ENCODE data around the gene TRAPPC6A.

TRAPPC6A gene

GRCh38 chr19:45160870-45161737 is 16.9 kb downstream of the TRAPPC6A start, which contains the start of gene NKPD1:
TSS of gene NKPD1 (minus strand) at chr19:45160982. CDS start at chr19:45160150, 832 bp downstream.
- H3K4me1 ChIP-seq (ENCODE audit: control insufficient read depth, low read depth, low read length) = no peaks in the 10 kb centered on the region
- H3K27me3 ChIP-seq (ENCODE audit: control insufficient read depth, insufficient read depth, low read length) = peaks cover 10% of the 10 kb centered on the region
- H3K27ac ChIP-seq (ENCODE audit: low read length) = no peak within 1 kb of the TSS
- H3K4me3 ChIP-seq (ENCODE audit: low read length) = no peak within 1 kb of the TSS
- no peak within 1 kb of the TSS for H3K9ac ChIP-seq (ENCODE audit: low read length)
- no peaks in the 10 kb centered on the region for H3K36me3 ChIP-seq (ENCODE audit: control insufficient read depth, low read depth, low read length)
- H3K9me3 ChIP-seq (ENCODE audit: control insufficient read depth, low read depth, low read length) = no peaks in the 10 kb centered on the region

GRCh38 chr19:45159971-45160324 is 18.1 kb downstream of the TRAPPC6A start:
- Histone ChIP-seq H3K36me3 (ENCODE audit: control insufficient read depth, low read depth, low read length) (no peaks in the 10 kb centered on the region), H3K9me3 (ENCODE audit: control insufficient read depth, low read depth, low read length) (no peaks in the 10 kb centered on the region), H3K27me3 (ENCODE audit: control insufficient read depth, insufficient read depth, low read length) (peaks cover 20% of the 10 kb centered on the region), H3K4me3 (ENCODE audit: low read length) (no peak overlapping the region), H3K27ac (ENCODE audit: low read length) (no peak overlapping the region), H3K9ac (ENCODE audit: low read length) (no peak overlapping the region), H3K4me1 (ENCODE audit: control insufficient read depth, low read depth, low read length) (no peaks in the 10 kb centered on the region)

GRCh38 chr19:45159210-45159970 is 18.6 kb downstream of the TRAPPC6A start:
- Histone ChIP-seq H3K9ac (ENCODE audit: low read length) (no peak overlapping the region), H3K4me1 (ENCODE audit: control insufficient read depth, low read depth, low read length) (no peaks in the 10 kb centered on the region), H3K4me3 (ENCODE audit: low read length) (no peak overlapping the region), H3K36me3 (ENCODE audit: control insufficient read depth, low read depth, low read length) (no peaks in the 10 kb centered on the region), H3K9me3 (ENCODE audit: control insufficient read depth, low read depth, low read length) (no peaks in the 10 kb centered on the region), H3K27me3 (ENCODE audit: control insufficient read depth, insufficient read depth, low read length) (peaks cover 26% of the 10 kb centered on the region), H3K27ac (ENCODE audit: low read length) (no peak overlapping the region)

- Histone ChIP-seq H3K27me3 (ENCODE audit: control insufficient read depth, insufficient read depth, low read length) (peaks cover 33% of the 10 kb centered on the region), H3K4me3 (ENCODE audit: low read length) (no peak overlapping the region), H3K4me1 (ENCODE audit: control insufficient read depth, low read depth, low read length) (peaks cover 4% of the 10 kb centered on the region), H3K9ac (ENCODE audit: low read length) (no peak overlapping the region), H3K36me3 (ENCODE audit: control insufficient read depth, low read depth, low read length) (no peaks in the 10 kb centered on the region), H3K27ac (ENCODE audit: low read length) (no peak overlapping the region), H3K9me3 (ENCODE audit: control insufficient read depth, low read depth, low read length) (no peaks in the 10 kb centered on the region)
Observed at GRCh38 chr19:45158503-45159209, 19.4 kb downstream of the TRAPPC6A start.

- Histone ChIP-seq H3K4me3 (ENCODE audit: low read length) (no peak overlapping the region), H3K4me1 (ENCODE audit: control insufficient read depth, low read depth, low read length) (peaks cover 4% of the 10 kb centered on the region), H3K9me3 (ENCODE audit: control insufficient read depth, low read depth, low read length) (no peaks in the 10 kb centered on the region), H3K36me3 (ENCODE audit: control insufficient read depth, low read depth, low read length) (no peaks in the 10 kb centered on the region), H3K9ac (ENCODE audit: low read length) (no peak overlapping the region), H3K27ac (ENCODE audit: low read length) (no peak overlapping the region), H3K27me3 (ENCODE audit: control insufficient read depth, insufficient read depth, low read length) (peaks cover 46% of the 10 kb centered on the region)
Observed at GRCh38 chr19:45156751-45157150, 21.3 kb downstream of the TRAPPC6A start.

- Histone ChIP-seq H3K4me3 (ENCODE audit: low read length) (no peak overlapping the region), H3K36me3 (ENCODE audit: control insufficient read depth, low read depth, low read length) (no peaks in the 10 kb centered on the region), H3K27ac (ENCODE audit: low read length) (no peak overlapping the region), H3K4me1 (ENCODE audit: control insufficient read depth, low read depth, low read length) (peaks cover 4% of the 10 kb centered on the region), H3K27me3 (ENCODE audit: control insufficient read depth, insufficient read depth, low read length) (peaks cover 43% of the 10 kb centered on the region), H3K9ac (ENCODE audit: low read length) (no peak overlapping the region), H3K9me3 (ENCODE audit: control insufficient read depth, low read depth, low read length) (no peaks in the 10 kb centered on the region)
Observed at GRCh38 chr19:45156011-45156630, 21.9 kb downstream of the TRAPPC6A start.

GRCh38 chr19:45154064-45154827 is 23.8 kb downstream of the TRAPPC6A start:
- no peak overlapping the region for H3K9ac ChIP-seq (ENCODE audit: low read length)
- H3K9me3 ChIP-seq (ENCODE audit: control insufficient read depth, low read depth, low read length) = no peaks in the 10 kb centered on the region
- H3K36me3 ChIP-seq (ENCODE audit: control insufficient read depth, low read depth, low read length) = no peaks in the 10 kb centered on the region
- H3K27ac ChIP-seq (ENCODE audit: low read length) = no peak overlapping the region
- peak overlapping the region; percentile 57 for H3K4me3 ChIP-seq (ENCODE audit: low read length)
- H3K27me3 ChIP-seq (ENCODE audit: control insufficient read depth, insufficient read depth, low read length) = peaks cover 40% of the 10 kb centered on the region
- peaks cover 4% of the 10 kb centered on the region for H3K4me1 ChIP-seq (ENCODE audit: control insufficient read depth, low read depth, low read length)

- no peaks in the 10 kb centered on the region for H3K36me3 ChIP-seq (ENCODE audit: control insufficient read depth, low read depth, low read length)
- H3K4me1 ChIP-seq (ENCODE audit: control insufficient read depth, low read depth, low read length) = peaks cover 4% of the 10 kb centered on the region
- H3K4me3 ChIP-seq (ENCODE audit: low read length) = peak overlapping the region; percentile 57
- no peaks in the 10 kb centered on the region for H3K9me3 ChIP-seq (ENCODE audit: control insufficient read depth, low read depth, low read length)
- H3K27ac ChIP-seq (ENCODE audit: low read length) = no peak overlapping the region
- peaks cover 40% of the 10 kb centered on the region for H3K27me3 ChIP-seq (ENCODE audit: control insufficient read depth, insufficient read depth, low read length)
- no peak overlapping the region for H3K9ac ChIP-seq (ENCODE audit: low read length)
Observed at GRCh38 chr19:45153339-45154063, 24.5 kb downstream of the TRAPPC6A start.

GRCh38 chr19:45152504-45153338 is 25.3 kb downstream of the TRAPPC6A start:
- no peak overlapping the region for H3K9ac ChIP-seq (ENCODE audit: low read length)

More at GRCh38 chr19:45152504-45153338, 25.3 kb downstream of the TRAPPC6A start:
- H3K27me3 ChIP-seq (ENCODE audit: control insufficient read depth, insufficient read depth, low read length) = peaks cover 40% of the 10 kb centered on the region
- no peaks in the 10 kb centered on the region for H3K9me3 ChIP-seq (ENCODE audit: control insufficient read depth, low read depth, low read length)
- no peaks in the 10 kb centered on the region for H3K36me3 ChIP-seq (ENCODE audit: control insufficient read depth, low read depth, low read length)
- H3K4me1 ChIP-seq (ENCODE audit: control insufficient read depth, low read depth, low read length) = peaks cover 4% of the 10 kb centered on the region
- H3K4me3 ChIP-seq (ENCODE audit: low read length) = no peak overlapping the region
- no peak overlapping the region for H3K27ac ChIP-seq (ENCODE audit: low read length)
